ENCODE data around the gene DUSP14. TPM values are rescaled to one million over a fixed set of nuclear protein-coding genes. Genes with fewer than 3 reads are reported as not detected.
A peak's percentile ranks its signal among the peaks of the same experiment; 100 is the strongest.

DUSP14 gene
- total RNA-seq, 1 experiment from 2014 or later, result 22.4 TPM

DNA sequence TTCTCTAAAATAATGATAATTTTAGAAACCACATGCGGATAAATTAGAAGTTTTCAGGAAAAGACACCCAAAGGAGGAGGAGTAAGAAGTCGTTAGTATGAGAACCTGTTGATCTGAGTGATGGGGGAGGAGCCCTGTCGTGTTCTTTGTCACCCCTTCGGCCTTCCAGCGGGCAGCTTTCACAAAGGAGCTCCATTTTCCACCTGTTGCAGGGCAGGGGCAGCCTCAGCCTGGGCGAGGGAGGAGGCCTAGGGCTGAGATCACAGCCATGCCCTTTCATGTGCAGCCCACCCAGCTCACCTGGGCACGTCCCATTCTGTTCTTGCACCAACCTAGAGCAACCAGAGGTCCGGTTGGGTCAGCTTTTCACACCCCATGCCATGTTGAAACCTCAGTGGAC, 5.3 kb downstream of the DUSP14 start:
- no peaks in the 10 kb centered on the region for H3K9me3 Mint-ChIP-seq
- TF ChIP-seq ATF1 (CRISPR knock-in tag; IDR thresholded peaks at IDR 0.05) (no peak), NR3C1 (CRISPR knock-in tag; conservative IDR thresholded peaks at IDR 0.05; ENCODE audit: low read depth) (no peak), ZNF232 (CRISPR knock-in tag; IDR thresholded peaks at IDR 0.05) (no peak), FOXJ3 (CRISPR knock-in tag; IDR thresholded peaks at IDR 0.05; ENCODE audit: borderline replicate concordance) (no peak), NR2C2 (CRISPR knock-in tag; IDR thresholded peaks at IDR 0.05) (no peak), TEAD4 (CRISPR knock-in tag; IDR thresholded peaks at IDR 0.05) (no peak), NFATC4 (CRISPR knock-in tag; IDR thresholded peaks at IDR 0.05) (no peak), PRRX2 (CRISPR knock-in tag; IDR thresholded peaks at IDR 0.05) (no peak), ZNF416 (CRISPR knock-in tag; IDR thresholded peaks at IDR 0.05) (no peak)
- TF ChIP-seq, protein P1, sequence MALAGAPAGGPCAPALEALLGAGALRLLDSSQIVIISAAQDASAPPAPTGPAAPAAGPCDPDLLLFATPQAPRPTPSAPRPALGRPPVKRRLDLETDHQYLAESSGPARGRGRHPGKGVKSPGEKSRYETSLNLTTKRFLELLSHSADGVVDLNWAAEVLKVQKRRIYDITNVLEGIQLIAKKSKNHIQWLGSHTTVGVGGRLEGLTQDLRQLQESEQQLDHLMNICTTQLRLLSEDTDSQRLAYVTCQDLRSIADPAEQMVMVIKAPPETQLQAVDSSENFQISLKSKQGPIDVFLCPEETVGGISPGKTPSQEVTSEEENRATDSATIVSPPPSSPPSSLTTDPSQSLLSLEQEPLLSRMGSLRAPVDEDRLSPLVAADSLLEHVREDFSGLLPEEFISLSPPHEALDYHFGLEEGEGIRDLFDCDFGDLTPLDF (CRISPR knock-in tag; IDR thresholded peaks at IDR 0.05), result no peak
- TF ChIP-seq, protein P2, sequence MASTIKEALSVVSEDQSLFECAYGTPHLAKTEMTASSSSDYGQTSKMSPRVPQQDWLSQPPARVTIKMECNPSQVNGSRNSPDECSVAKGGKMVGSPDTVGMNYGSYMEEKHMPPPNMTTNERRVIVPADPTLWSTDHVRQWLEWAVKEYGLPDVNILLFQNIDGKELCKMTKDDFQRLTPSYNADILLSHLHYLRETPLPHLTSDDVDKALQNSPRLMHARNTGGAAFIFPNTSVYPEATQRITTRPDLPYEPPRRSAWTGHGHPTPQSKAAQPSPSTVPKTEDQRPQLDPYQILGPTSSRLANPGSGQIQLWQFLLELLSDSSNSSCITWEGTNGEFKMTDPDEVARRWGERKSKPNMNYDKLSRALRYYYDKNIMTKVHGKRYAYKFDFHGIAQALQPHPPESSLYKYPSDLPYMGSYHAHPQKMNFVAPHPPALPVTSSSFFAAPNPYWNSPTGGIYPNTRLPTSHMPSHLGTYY (CRISPR knock-in tag; IDR thresholded peaks at IDR 0.05), result no peak
- TF ChIP-seq, protein P3, sequence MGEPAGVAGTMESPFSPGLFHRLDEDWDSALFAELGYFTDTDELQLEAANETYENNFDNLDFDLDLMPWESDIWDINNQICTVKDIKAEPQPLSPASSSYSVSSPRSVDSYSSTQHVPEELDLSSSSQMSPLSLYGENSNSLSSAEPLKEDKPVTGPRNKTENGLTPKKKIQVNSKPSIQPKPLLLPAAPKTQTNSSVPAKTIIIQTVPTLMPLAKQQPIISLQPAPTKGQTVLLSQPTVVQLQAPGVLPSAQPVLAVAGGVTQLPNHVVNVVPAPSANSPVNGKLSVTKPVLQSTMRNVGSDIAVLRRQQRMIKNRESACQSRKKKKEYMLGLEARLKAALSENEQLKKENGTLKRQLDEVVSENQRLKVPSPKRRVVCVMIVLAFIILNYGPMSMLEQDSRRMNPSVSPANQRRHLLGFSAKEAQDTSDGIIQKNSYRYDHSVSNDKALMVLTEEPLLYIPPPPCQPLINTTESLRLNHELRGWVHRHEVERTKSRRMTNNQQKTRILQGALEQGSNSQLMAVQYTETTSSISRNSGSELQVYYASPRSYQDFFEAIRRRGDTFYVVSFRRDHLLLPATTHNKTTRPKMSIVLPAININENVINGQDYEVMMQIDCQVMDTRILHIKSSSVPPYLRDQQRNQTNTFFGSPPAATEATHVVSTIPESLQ (CRISPR knock-in tag; IDR thresholded peaks at IDR 0.05), result no peak
- TF ChIP-seq, protein P4, sequence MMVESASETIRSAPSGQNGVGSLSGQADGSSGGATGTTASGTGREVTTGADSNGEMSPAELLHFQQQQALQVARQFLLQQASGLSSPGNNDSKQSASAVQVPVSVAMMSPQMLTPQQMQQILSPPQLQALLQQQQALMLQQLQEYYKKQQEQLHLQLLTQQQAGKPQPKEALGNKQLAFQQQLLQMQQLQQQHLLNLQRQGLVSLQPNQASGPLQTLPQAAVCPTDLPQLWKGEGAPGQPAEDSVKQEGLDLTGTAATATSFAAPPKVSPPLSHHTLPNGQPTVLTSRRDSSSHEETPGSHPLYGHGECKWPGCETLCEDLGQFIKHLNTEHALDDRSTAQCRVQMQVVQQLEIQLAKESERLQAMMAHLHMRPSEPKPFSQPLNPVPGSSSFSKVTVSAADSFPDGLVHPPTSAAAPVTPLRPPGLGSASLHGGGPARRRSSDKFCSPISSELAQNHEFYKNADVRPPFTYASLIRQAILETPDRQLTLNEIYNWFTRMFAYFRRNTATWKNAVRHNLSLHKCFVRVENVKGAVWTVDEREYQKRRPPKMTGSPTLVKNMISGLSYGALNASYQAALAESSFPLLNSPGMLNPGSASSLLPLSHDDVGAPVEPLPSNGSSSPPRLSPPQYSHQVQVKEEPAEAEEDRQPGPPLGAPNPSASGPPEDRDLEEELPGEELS (CRISPR knock-in tag; IDR thresholded peaks at IDR 0.05), result no peak
- TF ChIP-seq, protein P5, sequence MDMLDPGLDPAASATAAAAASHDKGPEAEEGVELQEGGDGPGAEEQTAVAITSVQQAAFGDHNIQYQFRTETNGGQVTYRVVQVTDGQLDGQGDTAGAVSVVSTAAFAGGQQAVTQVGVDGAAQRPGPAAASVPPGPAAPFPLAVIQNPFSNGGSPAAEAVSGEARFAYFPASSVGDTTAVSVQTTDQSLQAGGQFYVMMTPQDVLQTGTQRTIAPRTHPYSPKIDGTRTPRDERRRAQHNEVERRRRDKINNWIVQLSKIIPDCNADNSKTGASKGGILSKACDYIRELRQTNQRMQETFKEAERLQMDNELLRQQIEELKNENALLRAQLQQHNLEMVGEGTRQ (CRISPR knock-in tag; IDR thresholded peaks at IDR 0.05), result no peak
- H3K36me3 Mint-ChIP-seq, result peaks cover 6% of the 10 kb centered on the region; the same call in 1 of the 2 replicates
- H3K27ac Mint-ChIP-seq, result peak overlapping the region; percentile 42
- H3K4me3 Mint-ChIP-seq, result no peak overlapping the region
- DNase-seq (ENCODE audit: low spot score), result peak; percentile 34
- ChIA-PET CTCF (interaction anchor here (0.9 to 2.0 kb wide), 7 partner anchors 9 to 122 kb away, joined by 3 to 19 read pairs (median 5); no protein-coding TSS in a partner anchor), POLR2A (interaction anchor here (0.6 kb wide), 1 partner anchor 953 kb away, joined by 3 read pairs; no protein-coding TSS in a partner anchor)
- peak; percentile 36 for ATAC-seq
- no peaks in the 10 kb centered on the region for H3K27me3 Mint-ChIP-seq (ENCODE audit: low read depth)
- peaks cover 41% of the 10 kb centered on the region for H3K4me1 Mint-ChIP-seq

DNA sequence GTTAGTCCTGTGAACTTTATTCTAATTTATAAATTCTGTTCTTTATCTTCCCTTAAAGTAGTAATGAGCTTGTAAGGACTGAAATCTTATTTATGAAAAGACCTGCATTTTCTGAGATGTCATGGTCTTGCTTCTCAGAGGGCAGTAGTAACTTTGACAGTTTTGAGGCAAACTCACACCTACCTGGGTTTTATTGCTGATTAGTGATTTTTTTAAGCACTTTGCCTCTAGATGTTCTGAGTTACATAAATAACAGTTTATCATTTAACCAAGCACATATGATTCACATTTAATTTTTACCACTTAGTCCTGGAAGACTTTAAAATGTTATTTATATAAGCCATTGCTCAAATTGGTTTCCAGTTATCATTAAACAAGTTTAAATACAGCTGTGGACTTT, 10.7 kb downstream of the DUSP14 start:
- POLR2A ChIA-PET, result no interaction called here
- H3K36me3 Mint-ChIP-seq, result peaks cover 3% of the 10 kb centered on the region; the same call in 1 of the 2 replicates
- no peak for ATAC-seq

More for the DNA sequence above, 10.7 kb downstream of the DUSP14 start:
- Mint-ChIP-seq H3K27me3 (ENCODE audit: low read depth) (no peaks in the 10 kb centered on the region), H3K4me1 (peaks cover 10% of the 10 kb centered on the region), H3K9me3 (no peaks in the 10 kb centered on the region), H3K27ac (no peak overlapping the region), H3K4me3 (no peak overlapping the region)
- CTCF ChIA-PET, result no interaction called here
- TF ChIP-seq FOXK1 (CRISPR knock-in tag; IDR thresholded peaks at IDR 0.05) (no peak), JUN (CRISPR knock-in tag; IDR thresholded peaks at IDR 0.05) (no peak)
- TF ChIP-seq, protein P6, sequence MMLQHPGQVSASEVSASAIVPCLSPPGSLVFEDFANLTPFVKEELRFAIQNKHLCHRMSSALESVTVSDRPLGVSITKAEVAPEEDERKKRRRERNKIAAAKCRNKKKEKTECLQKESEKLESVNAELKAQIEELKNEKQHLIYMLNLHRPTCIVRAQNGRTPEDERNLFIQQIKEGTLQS (CRISPR knock-in tag; conservative IDR thresholded peaks at IDR 0.05), result no peak
- no peak for DNase-seq (ENCODE audit: low spot score)

All from WTC11 (cell line).